Heart right ventricle (tissue), 16 donors: ENCODE data around the gene IFT43. TPM values are rescaled to one million over a fixed set of nuclear protein-coding genes. Genes with fewer than 3 reads are reported as not detected.

Experiments used
- ATAC-seq, 8 donors: fragments of 200-7000 bp; cut with Tn5 transposase; one replicate each; pipeline ENCODE4 v1.9.1; 2020; ENCODE audit warnings: mild to moderate bottlenecking in 8 of 8, moderate library complexity in 8 of 8, moderate number of reproducible peaks in 1 of 8
- DNase-seq, 2 donors: peaks; one replicate each; pipeline ENCODE4 v3.0.0-alpha.2; 2020
- H3K27ac ChIP-seq, 10 donors: fragments of 200-600 bp; sonication (generic) in 2 of 10; one replicate each; pipeline versions ENCODE4 v1.5.0 to v1.8.0; 2020 to 2022; ENCODE audit warnings: mild to moderate bottlenecking in 3 of 10
- H3K27me3 ChIP-seq, 7 donors: fragments of 200-600 bp; one replicate each; pipeline ENCODE4 v1.8.0; 2021 to 2022; ENCODE audit warnings: mild to moderate bottlenecking in 2 of 7
- H3K36me3 ChIP-seq, 9 donors: fragments of 200-600 bp; sonication (generic) in 1 of 9; one replicate each; pipeline versions ENCODE4 v1.5.0 to v1.8.0; 2020 to 2022; ENCODE audit warnings: mild to moderate bottlenecking in 2 of 9
- H3K4me1 ChIP-seq, 9 donors: fragments of 200-600 bp; sonication (generic) in 1 of 9; one replicate each; pipeline versions ENCODE4 v1.5.0 to v1.8.0; 2020 to 2022; ENCODE audit warnings: mild to moderate bottlenecking in 4 of 9
- H3K4me3 ChIP-seq, 10 donors: fragments of 200-600 bp; sonication (generic) in 2 of 10; one replicate each; pipeline versions ENCODE4 v1.5.0 to v1.8.0; 2020 to 2022; ENCODE audit warnings: mild to moderate bottlenecking in 7 of 10, moderate library complexity in 2 of 10
- H3K9me3 ChIP-seq, 11 donors: fragments of 200-600 bp in 10 of 11; sonication (generic) in 2 of 11; one replicate each; pipeline versions ENCODE4 v1.5.0 to v1.8.0; 2013 to 2022; ENCODE audit warnings: mild to moderate bottlenecking in 2 of 11, control low read depth in 1 of 11, moderate library complexity in 1 of 11
- WGBS, 2 donors: extraction: QIAGEN DNeasy Blood & Tissue Kit; methylation state at CpG; one replicate each; pipeline ENCODE4 v1.1.7; 2013; ENCODE audit warnings: inconsistent platforms in 1 of 2; 5-methylcytosine and 5-hydroxymethylcytosine counted together
- intact Hi-C, 10 donors: fragments of 100-400 bp; cut with DNase I; formaldehyde crosslinking; loops; one replicate each; pipeline versions ENCODE4 v1.11.1 to v1.14.2; 2022
- polyA plus RNA-seq, 2 donors: library from polyadenylated mRNA; stranded (reverse); fragments of 200-250 nt; gene quantifications; one replicate each; pipeline ENCODE4 v1.2.3, GENCODE V29; 2013
- total RNA-seq, 10 donors: library from RNA; stranded (reverse); fragmentation: NEBNext Ultra II Directional in 3 of 10; extraction: Animal tissue kit (Norgen Biotek cat#: 25700) in 3 of 10; gene quantifications; one replicate each; pipeline versions ENCODE4 v1.2.1 to v1.2.4, GENCODE V29; 2021 to 2023
- TF ChIP-seq, protein P1 (sequence below), 9 donors: fragments of 200-600 bp; sonication (generic) in 2 of 9; IDR thresholded peaks; one replicate each; pipeline versions ENCODE4 v1.5.0 to v1.8.0; 2021 to 2022; ENCODE audit warnings: antibody characterized with exemption in 9 of 9, mild to moderate bottlenecking in 5 of 9, moderate library complexity in 1 of 9
- donor health status: Arrhythmogenic right ventricular cardiomyopathy.
- donor health status: ischemic (EF 13 %, LVEDD 7.1; RV severe dilation, severe dysfunction).
- donor health status: healthy with polysubstance abuse.
- donor health status: DM: no; HTN: yes; CAD: no.
- donor health status: DM: no; HTN: no; CAD: no.
- donor health status: ischemic (EF 25% LVEDD 6.9; RV normal size, moderate dysfunction).
- donor health status: ischemic (EF 25% LVEDD 5.7; RV mildly dilated, moderate dysfunction).
- donor health status: healthy.
- donor health status: DM: yes; HTN: yes; CAD: no.
- donor health status: Ischemic cardiomyopathy.
- donor health status: ischemic (EF 35%, LVEDD 5.7; RV mildly dilated, moderate dysfunction).
- donor health status: nonischemic (EF 11% LVEDD 7.7; RV severe dilation, severe dysfunction).
- donor health status: DM: yes; HTN: yes; CAD: no.
- donor health status: PGD.
- donor health status: ischemic (EF 29% LVEDD 5.4; RV normal size, mild dysfunction).
- donor health status: nonischemic (EF 23%, LVEDD 6.1; RV moderate dilation, normal function).

Gene IFT43
- total and polyA plus RNA-seq, 12 donors: 19.7 to 57.1 (median 31.8) TPM

DNA sequence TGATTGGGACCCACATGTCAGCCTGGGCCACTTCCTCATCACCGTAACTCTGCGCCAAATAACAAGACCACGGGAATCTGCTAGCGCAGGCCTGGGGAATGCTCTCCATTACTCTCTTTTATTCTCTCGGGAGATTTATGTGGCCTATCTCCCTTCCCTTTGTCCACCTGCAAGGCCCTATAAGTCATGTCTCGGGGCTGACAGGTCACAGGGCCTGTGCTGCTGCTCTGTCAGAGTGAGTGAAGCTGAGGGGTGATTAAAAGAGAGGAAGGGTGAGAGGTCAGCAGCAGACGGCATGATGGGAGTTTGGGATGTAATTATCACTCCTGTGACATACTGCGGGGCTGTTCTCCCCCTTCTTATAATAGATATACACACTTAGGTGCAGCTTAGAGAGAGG lies 139.9 kb downstream of the IFT43 start:
- Histone ChIP-seq H3K9me3 (no peaks in the 10 kb centered on the region), H3K4me1 (no peaks in the 10 kb centered on the region), H3K27me3 (peaks cover 0 to 44% (median 25%) of the 10 kb centered on the region in 7 donors), H3K27ac (no peak overlapping the region), H3K4me3 (no peak overlapping the region), H3K36me3 (no peaks in the 10 kb centered on the region)
- ATAC-seq (no peak), DNase-seq (no peak)
- WGBS, 2 donors: 75 to 76% methylated on average over 8 of the region's 8 CpGs
- intact Hi-C loops: no loop called here
- TF ChIP-seq, protein P1, sequence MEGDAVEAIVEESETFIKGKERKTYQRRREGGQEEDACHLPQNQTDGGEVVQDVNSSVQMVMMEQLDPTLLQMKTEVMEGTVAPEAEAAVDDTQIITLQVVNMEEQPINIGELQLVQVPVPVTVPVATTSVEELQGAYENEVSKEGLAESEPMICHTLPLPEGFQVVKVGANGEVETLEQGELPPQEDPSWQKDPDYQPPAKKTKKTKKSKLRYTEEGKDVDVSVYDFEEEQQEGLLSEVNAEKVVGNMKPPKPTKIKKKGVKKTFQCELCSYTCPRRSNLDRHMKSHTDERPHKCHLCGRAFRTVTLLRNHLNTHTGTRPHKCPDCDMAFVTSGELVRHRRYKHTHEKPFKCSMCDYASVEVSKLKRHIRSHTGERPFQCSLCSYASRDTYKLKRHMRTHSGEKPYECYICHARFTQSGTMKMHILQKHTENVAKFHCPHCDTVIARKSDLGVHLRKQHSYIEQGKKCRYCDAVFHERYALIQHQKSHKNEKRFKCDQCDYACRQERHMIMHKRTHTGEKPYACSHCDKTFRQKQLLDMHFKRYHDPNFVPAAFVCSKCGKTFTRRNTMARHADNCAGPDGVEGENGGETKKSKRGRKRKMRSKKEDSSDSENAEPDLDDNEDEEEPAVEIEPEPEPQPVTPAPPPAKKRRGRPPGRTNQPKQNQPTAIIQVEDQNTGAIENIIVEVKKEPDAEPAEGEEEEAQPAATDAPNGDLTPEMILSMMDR (IDR thresholded peaks at IDR 0.05): no peak

DNA sequence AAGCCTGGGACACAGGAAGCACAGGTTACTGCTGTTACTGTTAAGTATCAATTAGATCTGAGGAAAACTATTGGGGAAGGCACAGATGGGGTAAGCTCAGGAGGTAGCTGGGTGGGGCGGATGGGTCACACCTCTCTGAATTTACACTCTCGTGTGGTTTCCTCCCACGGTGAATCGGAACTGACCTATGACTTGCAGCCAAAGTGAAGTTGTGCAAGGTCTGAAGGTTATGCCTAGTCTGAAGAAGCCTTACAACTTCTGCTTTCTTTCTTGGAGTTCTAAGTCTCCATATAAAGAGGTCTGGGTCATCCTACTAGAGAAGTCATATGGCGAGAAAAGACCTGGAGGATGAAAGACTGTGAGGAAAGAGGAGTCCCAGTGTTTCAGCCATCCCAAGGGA lies 140.5 kb downstream of the IFT43 start:
- TF ChIP-seq, protein P1 (IDR thresholded peaks at IDR 0.05): no peak
- ATAC-seq (no peak), DNase-seq (no peak)
- peaks cover 0 to 49% (median 31%) of the 10 kb centered on the region in 7 donors for H3K27me3 ChIP-seq
- 87 to 88% methylated on average over 5 of the region's 5 CpGs for WGBS, 2 donors
- no peak overlapping the region for H3K4me3 ChIP-seq
- no peaks in the 10 kb centered on the region for H3K36me3 ChIP-seq
- intact Hi-C loops: no loop called here
- no peak overlapping the region for H3K27ac ChIP-seq
- H3K9me3 ChIP-seq: no peaks in the 10 kb centered on the region
- H3K4me1 ChIP-seq: no peaks in the 10 kb centered on the region

DNA sequence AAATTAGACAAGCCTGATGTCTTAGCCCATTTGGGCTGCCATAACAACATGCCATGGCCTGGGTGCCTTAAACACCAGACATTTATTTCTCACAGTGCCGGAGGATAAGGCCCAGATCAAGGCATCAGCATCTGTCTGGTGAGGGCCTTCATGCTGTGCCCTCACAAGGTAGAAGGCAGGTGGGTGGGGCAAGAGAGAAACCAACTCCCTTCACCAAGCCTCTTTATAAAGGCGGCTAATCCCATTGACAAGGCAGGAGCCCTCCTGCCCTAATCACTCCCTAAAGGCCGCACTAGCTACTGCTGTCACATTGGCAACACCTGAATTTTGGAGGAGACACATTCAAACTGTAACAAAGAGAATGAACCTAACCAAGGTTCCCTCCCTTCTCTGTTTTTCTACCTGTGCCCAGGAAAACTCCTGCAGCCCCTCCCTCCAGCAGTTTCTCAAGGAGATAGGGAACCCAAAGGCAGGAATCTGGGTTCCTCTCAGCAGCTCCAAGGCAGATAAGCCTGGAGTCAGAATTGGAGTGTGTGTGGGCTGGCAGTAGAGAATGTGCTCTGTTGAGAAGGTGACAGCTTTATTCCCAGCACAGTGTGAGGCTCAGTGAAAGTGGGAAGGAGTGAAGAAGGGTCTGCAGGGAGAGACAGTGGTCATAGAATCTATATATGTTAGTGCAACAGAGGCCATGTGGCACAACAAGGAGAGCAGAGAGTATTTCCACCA lies 144.5 kb downstream of the IFT43 start:
- intact Hi-C loops: no loop called here
- 41 to 44% methylated on average over 3 of the region's 3 CpGs for WGBS, 2 donors
- Histone ChIP-seq H3K4me3 (no peak overlapping the region), H3K36me3 (no peaks in the 10 kb centered on the region), H3K9me3 (no peaks in the 10 kb centered on the region), H3K27me3 (peaks cover 0 to 89% (median 63%) of the 10 kb centered on the region in 7 donors), H3K4me1 (no peaks in the 10 kb centered on the region), H3K27ac (no peak overlapping the region)
- TF ChIP-seq, protein P1 (IDR thresholded peaks at IDR 0.05): no peak
- no peak for ATAC-seq
- no peak for DNase-seq

DNA sequence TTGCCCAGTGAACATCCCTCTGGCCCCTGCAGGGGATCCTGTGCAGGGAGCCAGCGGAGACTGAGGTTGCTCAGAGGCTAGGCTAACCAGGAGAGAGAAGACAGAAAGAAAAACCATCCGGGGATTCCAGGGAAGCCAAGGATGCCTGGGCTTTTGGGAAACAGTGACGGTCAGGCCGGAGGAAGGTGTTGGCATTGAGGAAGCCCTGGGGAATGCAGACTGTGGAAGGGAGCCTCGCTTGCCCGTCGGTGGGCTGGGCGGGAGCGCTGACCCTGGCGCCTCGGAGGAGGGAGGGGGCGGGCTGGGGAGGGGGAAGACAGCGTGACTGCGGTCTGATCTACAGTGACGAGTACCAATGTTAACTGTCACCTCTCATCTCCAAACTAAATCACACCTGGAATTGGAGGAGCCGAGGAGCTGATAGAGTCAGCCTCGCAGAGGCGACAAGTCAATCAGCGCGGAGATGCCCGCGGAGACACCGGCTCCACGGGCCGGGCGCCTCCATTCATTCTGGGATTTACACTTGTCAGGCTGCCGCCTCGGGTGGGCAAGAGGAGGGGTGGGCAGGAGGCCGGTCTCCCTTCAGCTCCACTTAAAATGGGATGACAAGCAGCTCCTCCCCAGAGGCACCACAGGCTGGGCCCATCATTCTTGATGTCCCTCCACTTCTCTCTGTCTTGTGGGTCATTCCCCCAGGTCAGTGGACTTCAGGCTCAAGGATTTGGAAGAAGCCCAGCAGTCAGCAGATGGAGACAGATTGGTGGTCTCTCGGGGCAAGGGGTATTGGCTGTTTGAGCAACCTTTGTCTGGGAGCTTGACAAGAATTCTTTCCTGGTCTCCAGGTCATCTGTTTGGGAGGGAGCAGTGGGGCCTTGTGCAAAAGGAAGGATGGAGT lies 145.8 kb downstream of the IFT43 start:
- Histone ChIP-seq H3K4me3 (no peak overlapping the region), H3K4me1 (no peaks in the 10 kb centered on the region), H3K9me3 (no peaks in the 10 kb centered on the region), H3K27me3 (peaks cover 0 to 94% (median 76%) of the 10 kb centered on the region in 7 donors), H3K27ac (no peak overlapping the region), H3K36me3 (no peaks in the 10 kb centered on the region)
- no peak for DNase-seq
- intact Hi-C loops: no loop called here
- no peak for ATAC-seq
- TF ChIP-seq, protein P1 (IDR thresholded peaks at IDR 0.05): no peak
- WGBS, 2 donors: 10 to 11% methylated on average over 23 to 30 of the region's 30 CpGs
